ENCODE data around the gene PHYKPL.

- TF ChIP-seq CTCF (IDR thresholded peaks at IDR 0.05): no peak
- no peak for TF ChIP-seq NFE2L1 (CRISPR knock-in tag; IDR thresholded peaks at IDR 0.05)
- TF ChIP-seq STAT6 (CRISPR knock-in tag; conservative IDR thresholded peaks at IDR 0.05; ENCODE audit: low read depth): no peak
- peak; percentile 13; the same call in 1 of the 2 replicates for TF ChIP-seq ZNF121 (CRISPR knock-in tag; IDR thresholded peaks at IDR 0.05)
- TF ChIP-seq NFYB (CRISPR knock-in tag; conservative IDR thresholded peaks at IDR 0.05; ENCODE audit: low read depth): no peak
- TF ChIP-seq E2F5 (CRISPR knock-in tag; IDR thresholded peaks at IDR 0.05): no peak
- TF ChIP-seq FOXJ3 (CRISPR knock-in tag; IDR thresholded peaks at IDR 0.05; ENCODE audit: borderline replicate concordance): no peak
- TF ChIP-seq FOXP4 (CRISPR knock-in tag; IDR thresholded peaks at IDR 0.05): no peak
Measured at GRCh38 chr5:178207183-178207916, 25.3 kb downstream of the PHYKPL start.

Measured in WTC11 (cell line).